Spleen (tissue), 7 donors: ENCODE data around the gene ATAD3B.
"Not testable (repeated sequence)": the region's sequence is repeated elsewhere in the genome, so short reads cannot be mapped to it uniquely, and the experiment has no call there.

Source experiments
- CTCF ChIP-seq, 11 experiments: fragments of 200-600 bp in 7 of 11; fragments of 450-650 bp in 4 of 11; sonication (generic) in 4 of 11; IDR thresholded peaks in 8 of 11; conservative IDR thresholded peaks in 3 of 11; 1 replicate in 7 of 11; 2 replicates in 4 of 11; pipeline versions ENCODE4 v1.4.0 to v1.8.0; 2016 to 2021; ENCODE audit warnings: antibody characterized with exemption in 11 of 11, inconsistent platforms in 4 of 11, mild to moderate bottlenecking in 1 of 11
- POLR2A ChIP-seq, 3 donors: fragments of 450-650 bp; IDR thresholded peaks; one replicate each; pipeline ENCODE4 v1.5.1; 2017; ENCODE audit warnings: antibody characterized with exemption in 3 of 3, mild to moderate bottlenecking in 1 of 3
- POLR2AphosphoS5 ChIP-seq, 3 donors: sonication (generic); formaldehyde crosslinking; IDR thresholded peaks; one replicate each; pipeline ENCODE4 v1.5.1; 2017; ENCODE audit warnings: antibody characterized with exemption in 3 of 3
- donor health status: DM: no; HTN: no; CAD: no; lungs with moderate emphysema.
- donor health status: DM: no; HTN: no; CAD: no.
- donor health status: DM: no; HTN: no; CAD: no.

GRCh38 chr1:1455934-1456333, 15.6 kb upstream of the ATAD3B start:
- TF ChIP-seq CTCF (IDR thresholded peaks at IDR 0.05 in 8 of 11, conservative IDR thresholded peaks at IDR 0.05 in 3 of 11); POLR2A (IDR thresholded peaks at IDR 0.05); POLR2AphosphoS5 (IDR thresholded peaks at IDR 0.05): not testable (repeated sequence)
